ENCODE data around the gene SP6. TPM values are rescaled to one million over a fixed set of nuclear protein-coding genes. Genes with fewer than 3 reads are reported as not detected.

Gene SP6
- total RNA-seq, 1 donor = 0.21 TPM

GRCh38 chr17:47871048-47871447, 20.1 kb upstream of the SP6 start:
- no peaks in the 10 kb centered on the region for H3K4me1 ChIP-seq (ENCODE audit: insufficient read depth, low read length)
- H3K9me3 ChIP-seq (ENCODE audit: low read depth, low read length) = no peaks in the 10 kb centered on the region
- H3K4me3 ChIP-seq (ENCODE audit: low read length) = no peak overlapping the region
- H3K27me3 ChIP-seq (ENCODE audit: insufficient read depth, low read length) = peaks cover 26% of the 10 kb centered on the region

DNA sequence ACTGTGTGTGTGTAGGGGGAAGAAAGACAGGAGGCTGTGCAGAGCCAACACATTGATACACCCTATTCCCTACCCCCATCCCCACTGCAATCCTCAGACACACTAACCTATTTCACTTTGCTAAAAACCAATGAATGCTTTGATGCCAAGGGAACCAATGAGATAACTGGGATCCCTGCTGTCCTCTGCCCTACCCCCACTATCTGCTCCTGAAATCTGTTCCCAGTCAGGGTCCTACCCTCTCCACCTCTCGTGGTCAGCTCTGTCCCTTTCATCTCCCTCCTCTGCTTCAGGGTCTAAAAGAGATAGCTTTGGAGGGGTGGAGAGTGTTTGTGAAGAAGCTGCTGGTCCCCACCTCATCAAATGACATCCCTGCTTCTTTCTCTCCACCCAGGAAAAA, 19.1 kb upstream of the SP6 start:
- H3K27me3 ChIP-seq (ENCODE audit: insufficient read depth, low read length) = peaks cover 26% of the 10 kb centered on the region

DNA sequence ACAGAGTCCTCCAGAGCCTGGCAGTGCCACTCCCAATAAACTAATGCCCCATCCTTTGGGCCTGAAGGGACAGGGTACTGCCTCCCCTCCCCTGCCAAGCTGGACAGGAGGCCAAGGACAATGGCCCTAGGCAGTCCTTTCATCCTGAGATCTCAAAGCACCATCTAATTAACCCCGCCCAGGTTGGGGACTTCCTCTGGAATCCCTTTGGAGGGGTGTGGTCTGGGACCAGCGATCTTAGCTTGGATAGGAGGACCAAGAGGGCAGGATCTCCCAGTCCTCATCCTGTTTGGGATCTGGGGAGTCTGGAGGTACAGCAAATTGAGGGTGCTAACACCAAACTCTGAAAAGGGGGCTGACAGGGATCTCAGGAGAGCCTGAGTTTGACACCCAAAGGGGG, 18.2 kb upstream of the SP6 start:
- Histone ChIP-seq H3K27me3 (ENCODE audit: insufficient read depth, low read length) (peaks cover 26% of the 10 kb centered on the region), H3K4me3 (ENCODE audit: low read length) (no peak overlapping the region), H3K4me1 (ENCODE audit: insufficient read depth, low read length) (no peaks in the 10 kb centered on the region), H3K9me3 (ENCODE audit: low read depth, low read length) (no peaks in the 10 kb centered on the region)

More for the DNA sequence above, 19.1 kb upstream of the SP6 start:
- Histone ChIP-seq H3K9me3 (ENCODE audit: low read depth, low read length) (no peaks in the 10 kb centered on the region), H3K4me1 (ENCODE audit: insufficient read depth, low read length) (no peaks in the 10 kb centered on the region), H3K4me3 (ENCODE audit: low read length) (no peak overlapping the region)

DNA sequence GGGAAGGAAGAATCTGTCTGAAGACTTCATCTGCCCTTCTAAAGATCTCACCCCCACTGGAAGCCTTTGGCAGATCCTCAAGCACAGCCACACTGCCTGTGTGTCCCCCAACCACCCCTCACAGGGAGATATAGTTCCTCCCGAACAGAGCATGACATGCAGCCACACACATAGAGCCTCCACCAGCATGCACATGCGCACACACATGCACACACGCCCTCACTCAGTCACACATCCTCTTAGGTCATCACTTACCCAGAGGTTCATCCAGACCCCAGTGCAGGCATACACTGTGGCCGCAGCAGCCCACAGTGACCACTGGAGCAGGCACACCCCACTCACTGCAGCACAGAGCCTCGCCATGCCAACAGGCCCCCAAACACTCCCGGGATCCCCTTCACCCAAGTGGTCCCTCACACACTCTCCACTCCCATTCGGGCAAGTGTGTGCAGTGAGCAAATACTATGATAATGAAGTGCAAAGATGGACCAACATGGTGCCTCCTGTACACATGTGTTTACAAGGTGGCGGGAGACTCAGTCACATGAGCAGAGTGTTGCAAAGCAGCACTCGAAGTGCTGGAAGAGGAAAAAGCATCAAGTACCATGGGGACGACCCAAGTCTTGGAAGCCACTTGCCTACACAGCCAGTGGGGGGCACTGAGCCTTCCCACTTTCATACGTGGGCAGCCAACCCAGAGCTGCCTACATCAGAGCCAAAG, 17.0 kb upstream of the SP6 start:
- Histone ChIP-seq H3K4me1 (ENCODE audit: insufficient read depth, low read length) (peaks cover 3% of the 10 kb centered on the region), H3K4me3 (ENCODE audit: low read length) (no peak overlapping the region), H3K27me3 (ENCODE audit: insufficient read depth, low read length) (peaks cover 23% of the 10 kb centered on the region), H3K9me3 (ENCODE audit: low read depth, low read length) (no peaks in the 10 kb centered on the region)

- Histone ChIP-seq H3K27me3 (ENCODE audit: insufficient read depth, low read length) (peaks cover 14% of the 10 kb centered on the region), H3K4me3 (ENCODE audit: low read length) (no peak overlapping the region), H3K4me1 (ENCODE audit: insufficient read depth, low read length) (peaks cover 5% of the 10 kb centered on the region), H3K9me3 (ENCODE audit: low read depth, low read length) (no peaks in the 10 kb centered on the region)
Measured at GRCh38 chr17:47866941-47867340, 16.0 kb upstream of the SP6 start.

DNA sequence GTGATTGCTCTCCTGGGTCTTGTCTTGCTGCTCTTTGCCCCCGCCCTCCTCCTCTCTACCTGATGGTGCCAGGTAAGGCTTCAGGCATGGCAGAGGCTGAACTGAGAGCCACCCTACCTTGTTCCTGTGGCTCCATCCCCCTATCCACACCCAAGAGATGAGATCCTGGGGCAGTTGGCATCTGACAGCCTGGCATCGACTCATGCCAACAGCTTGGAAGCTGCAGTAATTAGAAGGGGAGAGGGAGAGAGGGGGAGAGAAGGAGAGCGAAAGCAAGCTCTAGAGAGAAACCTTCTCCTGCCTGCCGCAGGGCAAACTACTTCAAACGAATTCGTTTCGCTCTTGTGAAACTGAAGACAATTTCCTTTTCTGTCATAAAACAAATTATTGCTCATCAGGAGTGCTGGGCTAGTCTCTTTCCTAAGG, 13.8 kb upstream of the SP6 start:
- Histone ChIP-seq H3K4me1 (ENCODE audit: insufficient read depth, low read length) (peaks cover 5% of the 10 kb centered on the region), H3K4me3 (ENCODE audit: low read length) (no peak overlapping the region), H3K9me3 (ENCODE audit: low read depth, low read length) (no peaks in the 10 kb centered on the region), H3K27me3 (ENCODE audit: insufficient read depth, low read length) (peaks cover 1% of the 10 kb centered on the region)

DNA sequence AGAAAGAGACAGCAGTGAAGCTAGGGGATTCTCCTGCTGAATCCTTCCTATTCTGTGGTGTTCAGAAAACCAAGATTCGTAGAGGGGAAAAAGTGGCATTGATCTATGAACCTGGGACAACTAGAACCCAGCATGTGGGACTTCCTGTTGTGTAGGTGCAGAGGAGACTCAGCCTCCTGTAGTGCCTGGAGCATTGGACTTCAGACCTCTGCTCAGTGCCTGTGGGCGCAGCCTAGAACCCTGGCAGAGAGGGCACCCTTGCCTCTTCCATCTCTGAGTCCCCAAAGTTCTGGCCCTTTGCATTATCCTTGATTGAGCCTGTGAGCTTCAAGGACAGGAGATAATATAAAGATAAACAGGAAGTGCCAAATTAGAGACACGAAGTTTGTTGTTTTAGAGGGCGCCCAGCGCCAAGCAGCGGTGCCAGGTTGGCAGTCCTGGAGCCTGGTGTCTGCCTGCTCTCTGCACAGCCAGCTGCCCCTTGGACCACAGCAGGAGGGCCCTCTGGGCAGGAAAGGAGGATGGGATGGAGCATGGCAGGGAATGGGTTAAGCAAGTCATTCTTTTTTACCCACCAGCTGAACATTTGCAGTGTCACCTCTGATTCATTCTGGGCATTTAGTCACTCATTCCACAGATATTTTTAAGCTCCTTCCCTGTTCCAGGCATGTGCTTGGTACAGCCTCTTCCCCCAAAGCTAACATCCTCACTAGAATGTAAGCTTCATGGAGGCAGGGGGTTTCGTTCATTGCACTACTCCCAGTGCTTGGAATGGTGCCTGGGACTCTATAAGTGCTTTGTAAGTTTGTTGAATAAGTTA, 11.9 kb upstream of the SP6 start:
- H3K4me1 ChIP-seq (ENCODE audit: insufficient read depth, low read length) = peaks cover 5% of the 10 kb centered on the region
- H3K9me3 ChIP-seq (ENCODE audit: low read depth, low read length) = no peaks in the 10 kb centered on the region
- no peak overlapping the region for H3K4me3 ChIP-seq (ENCODE audit: low read length)
- no peaks in the 10 kb centered on the region for H3K27me3 ChIP-seq (ENCODE audit: insufficient read depth, low read length)

DNA sequence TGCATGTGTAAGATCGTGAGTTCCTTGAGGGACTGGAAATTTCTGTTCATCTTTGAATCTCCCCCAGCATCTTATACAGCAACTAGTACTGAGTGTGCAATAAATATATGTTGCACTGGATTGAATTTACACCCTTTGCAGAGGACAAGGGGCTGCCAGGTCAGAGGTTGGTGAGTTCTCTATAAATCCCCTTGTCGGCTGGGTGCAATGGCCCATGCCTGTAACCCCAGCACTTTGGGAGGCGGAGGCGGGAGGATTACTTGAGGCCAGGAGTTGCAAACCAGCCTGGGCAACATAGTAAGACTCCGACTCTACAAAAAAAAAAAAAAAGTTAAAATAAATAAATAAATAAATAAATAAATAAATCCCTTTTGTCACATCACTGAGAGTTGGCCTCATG, 9.4 kb upstream of the SP6 start:
- H3K4me3 ChIP-seq (ENCODE audit: low read length) = no peak overlapping the region
- no peaks in the 10 kb centered on the region for H3K9me3 ChIP-seq (ENCODE audit: low read depth, low read length)
- H3K27me3 ChIP-seq (ENCODE audit: insufficient read depth, low read length) = peaks cover 2% of the 10 kb centered on the region
- peaks cover 5% of the 10 kb centered on the region for H3K4me1 ChIP-seq (ENCODE audit: insufficient read depth, low read length)

GRCh38 chr17:47857551-47858455, 6.8 kb upstream of the SP6 start:
- no peak overlapping the region for H3K4me3 ChIP-seq (ENCODE audit: low read length)
- peaks cover under 1% of the 10 kb centered on the region for H3K4me1 ChIP-seq (ENCODE audit: insufficient read depth, low read length)
- peaks cover 28% of the 10 kb centered on the region for H3K27me3 ChIP-seq (ENCODE audit: insufficient read depth, low read length)
- H3K9me3 ChIP-seq (ENCODE audit: low read depth, low read length) = no peaks in the 10 kb centered on the region

- H3K4me1 ChIP-seq (ENCODE audit: insufficient read depth, low read length) = no peaks in the 10 kb centered on the region
- H3K9me3 ChIP-seq (ENCODE audit: low read depth, low read length) = no peaks in the 10 kb centered on the region
- H3K4me3 ChIP-seq (ENCODE audit: low read length) = no peak overlapping the region
- peaks cover 38% of the 10 kb centered on the region for H3K27me3 ChIP-seq (ENCODE audit: insufficient read depth, low read length)
Measured at GRCh38 chr17:47856830-47857229, 5.9 kb upstream of the SP6 start.

- H3K4me3 ChIP-seq (ENCODE audit: low read length) = no peak overlapping the region
- peaks cover 43% of the 10 kb centered on the region for H3K27me3 ChIP-seq (ENCODE audit: insufficient read depth, low read length)
- peaks cover 5% of the 10 kb centered on the region for H3K4me1 ChIP-seq (ENCODE audit: insufficient read depth, low read length)
- H3K9me3 ChIP-seq (ENCODE audit: low read depth, low read length) = no peaks in the 10 kb centered on the region
Measured at GRCh38 chr17:47855737-47856136, 4.8 kb upstream of the SP6 start.

DNA sequence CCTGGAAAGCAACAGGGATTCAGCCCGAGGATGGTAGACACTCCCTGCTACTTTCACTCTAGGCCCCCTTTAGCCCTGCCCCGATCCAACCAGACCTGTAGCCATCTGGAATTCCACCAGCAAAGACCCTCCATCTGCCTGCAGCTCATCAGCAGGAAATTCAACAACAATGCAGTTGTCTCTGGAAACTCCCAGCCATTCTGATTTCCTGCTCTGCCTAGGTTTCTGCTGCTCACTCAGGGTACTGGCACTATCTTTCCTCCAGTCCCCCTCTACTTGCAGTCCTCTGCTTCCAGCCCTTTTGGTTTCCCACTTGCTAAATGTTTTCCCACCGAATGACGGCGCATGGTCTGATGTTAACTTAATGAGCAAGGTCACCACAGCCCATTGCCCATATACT, 2.7 kb upstream of the SP6 start:
- no peak overlapping the region for H3K4me3 ChIP-seq (ENCODE audit: low read length)
- H3K9me3 ChIP-seq (ENCODE audit: low read depth, low read length) = no peaks in the 10 kb centered on the region
- peaks cover 9% of the 10 kb centered on the region for H3K4me1 ChIP-seq (ENCODE audit: insufficient read depth, low read length)
- peaks cover 65% of the 10 kb centered on the region for H3K27me3 ChIP-seq (ENCODE audit: insufficient read depth, low read length)

DNA sequence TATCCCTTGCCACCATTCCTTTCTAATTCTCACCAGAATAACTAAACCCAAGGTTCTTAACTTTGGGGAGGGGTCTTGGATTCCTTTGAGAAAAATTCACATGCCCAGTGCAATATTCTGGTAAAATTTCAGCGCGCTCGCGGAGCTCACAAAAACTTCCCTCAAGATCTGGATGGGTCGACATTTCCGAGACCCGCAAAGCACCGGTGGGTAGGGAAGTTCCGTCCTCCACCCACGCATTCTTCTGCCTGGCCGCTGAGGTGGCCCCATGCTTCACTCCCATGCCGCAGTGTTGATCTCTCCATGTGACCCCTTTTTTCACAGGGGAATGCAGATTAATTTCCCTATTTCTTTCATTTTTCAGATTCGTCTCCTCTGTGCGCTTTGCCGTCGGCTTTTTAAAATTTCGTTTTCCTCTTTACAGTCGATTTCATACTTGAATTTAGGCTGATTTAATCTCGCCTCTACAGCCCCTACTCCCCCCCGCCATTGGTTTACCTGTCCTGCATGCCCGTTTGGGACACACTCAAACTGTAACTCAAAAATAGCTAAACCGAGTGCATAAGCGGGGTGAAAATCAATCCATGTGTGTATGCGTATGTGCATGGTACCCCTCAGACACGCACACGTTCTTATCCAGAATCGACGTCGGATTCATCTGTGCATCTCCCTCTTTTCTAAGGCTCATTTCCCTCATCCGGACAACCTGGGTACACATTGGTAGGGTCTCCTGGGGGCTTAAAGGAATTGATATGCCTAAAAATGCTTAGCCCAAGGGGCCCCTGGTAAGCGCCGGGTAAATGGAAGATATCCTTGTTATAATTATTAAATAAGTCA, 1.4 kb upstream of the SP6 start:
- Histone ChIP-seq H3K4me1 (ENCODE audit: insufficient read depth, low read length) (peaks cover 9% of the 10 kb centered on the region), H3K27me3 (ENCODE audit: insufficient read depth, low read length) (peaks cover 78% of the 10 kb centered on the region), H3K4me3 (ENCODE audit: low read length) (no peak overlapping the region), H3K9me3 (ENCODE audit: low read depth, low read length) (no peaks in the 10 kb centered on the region)

- Histone ChIP-seq H3K4me1 (ENCODE audit: insufficient read depth, low read length) (peaks cover 9% of the 10 kb centered on the region), H3K27me3 (ENCODE audit: insufficient read depth, low read length) (peaks cover 82% of the 10 kb centered on the region), H3K9me3 (ENCODE audit: low read depth, low read length) (no peaks in the 10 kb centered on the region), H3K4me3 (ENCODE audit: low read length) (no peak overlapping the region)
Measured at GRCh38 chr17:47851764-47852112, 775 bp upstream of the SP6 start.

All from mononuclear cell (primary cell).